Kasumi-1 (cell line): ENCODE results near the gene INPP5K.

Source experiments
- DNase-seq, 2 experiments: peaks; one replicate each; lab custom pipeline; 2025; lab: John Stamatoyannopoulos, UW

The INPP5K gene

GRCh38 chr17:1505586-1505985, 10.8 kb downstream of the INPP5K start:
- DNase-seq = no peak

GRCh38 chr17:1504866-1505265, 11.5 kb downstream of the INPP5K start:
- no peak for DNase-seq

- DNase-seq = no peak
Observed at GRCh38 chr17:1503699-1504098, 12.7 kb downstream of the INPP5K start.

- no peak for DNase-seq
Observed at GRCh38 chr17:1498869-1499268, 17.5 kb downstream of the INPP5K start.

- DNase-seq = no peak
Observed at GRCh38 chr17:1498233-1498632, 18.2 kb downstream of the INPP5K start.

GRCh38 chr17:1497831-1498230, 18.6 kb downstream of the INPP5K start:
- no peak for DNase-seq

GRCh38 chr17:1496869-1497268, 19.5 kb downstream of the INPP5K start:
- no peak for DNase-seq

GRCh38 chr17:1495265-1495989, 21.0 kb downstream of the INPP5K start:
- DNase-seq = no peak

GRCh38 chr17:1494736-1495253, 21.6 kb downstream of the INPP5K start:
- no peak for DNase-seq

- DNase-seq = no peak
Observed at GRCh38 chr17:1494203-1494602, 22.2 kb downstream of the INPP5K start.

GRCh38 chr17:1493291-1493980, 23.0 kb downstream of the INPP5K start:
- no peak for DNase-seq

GRCh38 chr17:1492249-1493206, 23.9 kb downstream of the INPP5K start, which contains the start of gene MYO1C:
MYO1C (minus strand) TSS chr17:1492686; CDS start chr17:1492487, 199 bp downstream.
- DNase-seq = no peak

GRCh38 chr17:1491443-1492248, 24.8 kb downstream of the INPP5K start:
- no peak for DNase-seq

- peak in 1 of 2 experiments; percentile 15 for DNase-seq
Observed at GRCh38 chr17:1490643-1491442, 25.6 kb downstream of the INPP5K start.

- DNase-seq = no peak
Observed at GRCh38 chr17:1488826-1489270, 27.6 kb downstream of the INPP5K start.

GRCh38 chr17:1487939-1488825, 28.2 kb downstream of the INPP5K start:
- DNase-seq = no peak

- peak in 1 of 2 experiments; percentile 9 for DNase-seq
Observed at GRCh38 chr17:1486802-1487695, 29.4 kb downstream of the INPP5K start.
